Measurements from ENCODE around the gene ASXL1.
"Not testable (repeated sequence)": the region's sequence is repeated elsewhere in the genome, so short reads cannot be mapped to it uniquely, and the experiment has no call there.

Gene ASXL1

DNA sequence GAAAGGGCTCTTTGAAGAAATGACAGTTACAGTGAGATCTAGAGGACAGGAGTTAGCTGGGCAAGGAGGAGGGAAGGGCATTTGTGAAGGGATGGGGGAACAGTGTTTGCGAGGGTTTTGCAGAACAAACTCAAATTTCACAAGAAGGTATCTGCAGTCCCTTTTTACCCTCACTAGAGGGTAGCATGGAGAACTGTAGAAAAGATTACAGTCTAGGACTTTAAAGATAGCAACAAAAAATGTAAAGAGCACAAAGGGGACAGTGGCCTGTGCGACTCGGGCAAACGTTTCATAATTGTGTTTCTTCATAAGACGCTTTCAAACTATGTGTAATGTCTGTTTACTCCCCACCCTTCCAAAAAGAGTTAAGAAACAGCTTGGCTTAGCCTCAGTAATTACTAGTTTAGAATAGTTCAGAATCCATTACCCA, 21.2 kb upstream of the ASXL1 start:
- peaks cover 2% of the 10 kb centered on the region for H3K4me1 ChIP-seq (ENCODE audit: insufficient read depth, poor library complexity, severe bottlenecking)
- H3K27ac ChIP-seq (ENCODE audit: poor library complexity, severe bottlenecking) = no peak overlapping the region
- TF ChIP-seq, protein P1, sequence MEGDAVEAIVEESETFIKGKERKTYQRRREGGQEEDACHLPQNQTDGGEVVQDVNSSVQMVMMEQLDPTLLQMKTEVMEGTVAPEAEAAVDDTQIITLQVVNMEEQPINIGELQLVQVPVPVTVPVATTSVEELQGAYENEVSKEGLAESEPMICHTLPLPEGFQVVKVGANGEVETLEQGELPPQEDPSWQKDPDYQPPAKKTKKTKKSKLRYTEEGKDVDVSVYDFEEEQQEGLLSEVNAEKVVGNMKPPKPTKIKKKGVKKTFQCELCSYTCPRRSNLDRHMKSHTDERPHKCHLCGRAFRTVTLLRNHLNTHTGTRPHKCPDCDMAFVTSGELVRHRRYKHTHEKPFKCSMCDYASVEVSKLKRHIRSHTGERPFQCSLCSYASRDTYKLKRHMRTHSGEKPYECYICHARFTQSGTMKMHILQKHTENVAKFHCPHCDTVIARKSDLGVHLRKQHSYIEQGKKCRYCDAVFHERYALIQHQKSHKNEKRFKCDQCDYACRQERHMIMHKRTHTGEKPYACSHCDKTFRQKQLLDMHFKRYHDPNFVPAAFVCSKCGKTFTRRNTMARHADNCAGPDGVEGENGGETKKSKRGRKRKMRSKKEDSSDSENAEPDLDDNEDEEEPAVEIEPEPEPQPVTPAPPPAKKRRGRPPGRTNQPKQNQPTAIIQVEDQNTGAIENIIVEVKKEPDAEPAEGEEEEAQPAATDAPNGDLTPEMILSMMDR (IDR thresholded peaks at IDR 0.05; ENCODE audit: poor library complexity, severe bottlenecking) = peak; percentile 93
- H3K9me3 ChIP-seq (ENCODE audit: severe bottlenecking) = no peaks in the 10 kb centered on the region
- H3K36me3 ChIP-seq (ENCODE audit: low read depth) = peaks cover 9% of the 10 kb centered on the region
- no peaks in the 10 kb centered on the region for H3K27me3 ChIP-seq (ENCODE audit: insufficient read depth, poor library complexity, severe bottlenecking)
- ATAC-seq (ENCODE audit: low read depth) = peak; percentile 55
- H3K4me3 ChIP-seq (ENCODE audit: severe bottlenecking) = no peak overlapping the region
- peak; percentile 5 for DNase-seq (ENCODE audit: low spot score)

DNA sequence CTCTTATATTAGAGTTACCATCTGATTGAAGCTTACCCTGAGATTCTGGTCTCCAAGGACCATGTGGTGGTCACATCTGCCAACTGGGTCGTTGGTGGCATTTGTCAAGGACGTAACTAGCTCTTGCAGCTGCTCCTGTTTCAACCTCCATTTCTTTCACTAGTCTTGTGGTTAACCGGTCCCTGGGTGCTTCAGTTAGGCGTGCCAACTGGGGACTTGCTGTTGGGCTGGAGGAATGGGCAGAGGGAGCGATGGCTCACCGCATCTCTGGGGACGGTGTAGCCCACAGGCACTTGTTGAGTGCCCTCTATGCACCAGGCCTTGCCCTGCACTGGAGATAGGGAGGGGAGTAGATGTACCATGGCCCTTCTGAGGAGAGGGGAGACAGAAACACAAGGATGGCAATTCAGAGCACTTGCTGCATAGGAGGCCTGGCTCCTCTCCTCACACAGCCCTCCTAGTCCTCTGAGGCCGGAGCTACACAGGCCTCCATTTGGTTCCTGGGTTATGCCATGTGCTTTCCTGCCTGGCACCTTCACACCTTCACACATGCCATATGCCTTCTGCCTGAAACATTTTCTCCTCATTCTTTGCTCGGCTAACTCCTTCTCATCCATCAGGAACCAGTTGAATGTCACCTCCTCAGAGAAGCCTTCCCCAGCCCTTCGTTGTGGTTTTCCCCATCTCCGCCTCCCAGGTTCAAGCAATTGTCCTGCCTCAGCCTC, 20.0 kb upstream of the ASXL1 start:
- DNase-seq (ENCODE audit: low spot score) = peak; percentile 70

DNA sequence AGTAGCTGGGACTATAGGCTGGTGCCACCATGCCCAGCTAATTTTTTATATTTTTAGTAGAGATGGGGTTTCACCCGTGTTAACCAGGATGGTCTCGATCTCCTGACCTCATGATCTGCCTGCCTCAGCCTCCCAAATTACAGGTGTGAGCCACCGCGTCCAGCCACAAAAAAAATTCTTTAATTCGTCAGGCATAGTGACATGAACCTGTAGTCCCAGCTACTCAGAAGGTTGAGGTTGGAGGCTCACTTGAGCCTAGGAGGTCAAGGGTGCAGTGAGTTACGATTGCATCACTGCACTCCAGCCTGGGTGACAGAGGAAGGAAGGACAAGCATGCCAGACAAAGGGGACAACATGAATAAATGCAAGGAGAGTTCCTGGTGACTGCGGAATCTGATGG, 19.5 kb upstream of the ASXL1 start:
- TF ChIP-seq, protein P1 (IDR thresholded peaks at IDR 0.05; ENCODE audit: poor library complexity, severe bottlenecking) = no peak
- DNase-seq (ENCODE audit: low spot score) (peak; percentile 55), ATAC-seq (ENCODE audit: low read depth) (no peak)
- Histone ChIP-seq H3K36me3 (ENCODE audit: low read depth) (no peaks in the 10 kb centered on the region), H3K4me3 (ENCODE audit: severe bottlenecking) (no peak overlapping the region), H3K4me1 (ENCODE audit: insufficient read depth, poor library complexity, severe bottlenecking) (peaks cover 11% of the 10 kb centered on the region), H3K27ac (ENCODE audit: poor library complexity, severe bottlenecking) (no peak overlapping the region), H3K9me3 (ENCODE audit: severe bottlenecking) (no peaks in the 10 kb centered on the region), H3K27me3 (ENCODE audit: insufficient read depth, poor library complexity, severe bottlenecking) (no peaks in the 10 kb centered on the region)

More for the DNA sequence above, 20.0 kb upstream of the ASXL1 start:
- no peak overlapping the region for H3K4me3 ChIP-seq (ENCODE audit: severe bottlenecking)
- ATAC-seq (ENCODE audit: low read depth) = no peak
- no peaks in the 10 kb centered on the region for H3K9me3 ChIP-seq (ENCODE audit: severe bottlenecking)
- H3K27ac ChIP-seq (ENCODE audit: poor library complexity, severe bottlenecking) = no peak overlapping the region
- no peaks in the 10 kb centered on the region; the same call in 1 of the 2 replicates for H3K36me3 ChIP-seq (ENCODE audit: low read depth)
- no peaks in the 10 kb centered on the region for H3K27me3 ChIP-seq (ENCODE audit: insufficient read depth, poor library complexity, severe bottlenecking)
- TF ChIP-seq, protein P1 (IDR thresholded peaks at IDR 0.05; ENCODE audit: poor library complexity, severe bottlenecking) = no peak
- peaks cover 6% of the 10 kb centered on the region for H3K4me1 ChIP-seq (ENCODE audit: insufficient read depth, poor library complexity, severe bottlenecking)

DNA sequence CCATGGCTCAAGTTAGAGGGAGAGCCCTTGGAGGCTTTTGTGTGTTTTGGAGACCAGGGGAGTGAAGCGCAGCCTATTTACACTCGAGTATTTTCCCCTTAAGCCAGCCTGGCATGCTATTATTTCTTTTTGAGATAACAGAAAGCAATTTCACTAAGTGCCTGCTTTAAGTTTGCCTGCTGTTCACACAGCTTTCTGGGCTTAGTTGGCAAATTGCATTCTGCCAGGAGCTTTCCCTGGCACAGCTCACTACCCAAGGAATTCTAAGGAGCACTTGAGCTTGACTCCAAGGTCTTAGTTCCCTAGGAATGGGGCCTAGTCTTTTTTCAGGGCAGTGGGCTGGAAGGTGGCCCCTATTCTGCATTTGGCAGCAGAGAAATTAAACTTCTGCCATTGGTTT, 19.0 kb upstream of the ASXL1 start:
- H3K4me3 ChIP-seq (ENCODE audit: severe bottlenecking) = no peak overlapping the region
- H3K27me3 ChIP-seq (ENCODE audit: insufficient read depth, poor library complexity, severe bottlenecking) = no peaks in the 10 kb centered on the region
- H3K36me3 ChIP-seq (ENCODE audit: low read depth) = no peaks in the 10 kb centered on the region
- peaks cover 13% of the 10 kb centered on the region for H3K4me1 ChIP-seq (ENCODE audit: insufficient read depth, poor library complexity, severe bottlenecking)
- ATAC-seq (ENCODE audit: low read depth) (no peak), DNase-seq (ENCODE audit: low spot score) (no peak)
- no peak overlapping the region for H3K27ac ChIP-seq (ENCODE audit: poor library complexity, severe bottlenecking)
- TF ChIP-seq, protein P1 (IDR thresholded peaks at IDR 0.05; ENCODE audit: poor library complexity, severe bottlenecking) = no peak
- no peaks in the 10 kb centered on the region for H3K9me3 ChIP-seq (ENCODE audit: severe bottlenecking)

DNA sequence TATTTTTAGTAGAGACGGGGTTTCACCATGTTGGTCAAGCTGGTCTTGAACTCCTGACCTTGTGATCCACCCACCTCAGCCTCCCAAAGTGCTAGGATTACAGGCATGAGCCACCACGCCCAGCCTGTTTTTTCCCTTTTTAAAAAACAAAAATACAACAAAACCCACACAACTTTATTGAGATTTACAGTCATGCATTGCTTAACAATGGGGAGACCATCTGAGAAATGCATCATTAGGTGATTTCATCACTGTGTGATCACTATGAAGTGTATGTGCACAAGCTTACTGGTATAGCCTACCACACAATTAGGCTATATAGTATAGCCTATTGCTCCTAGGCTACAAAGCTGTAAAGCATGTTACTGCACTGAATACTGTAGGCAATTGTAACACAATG, 17.1 kb upstream of the ASXL1 start:
- not testable (repeated sequence) for H3K9me3 ChIP-seq (ENCODE audit: severe bottlenecking); ATAC-seq (ENCODE audit: low read depth); H3K27ac ChIP-seq (ENCODE audit: poor library complexity, severe bottlenecking); H3K36me3 ChIP-seq (ENCODE audit: low read depth); H3K27me3 ChIP-seq (ENCODE audit: insufficient read depth, poor library complexity, severe bottlenecking); H3K4me3 ChIP-seq (ENCODE audit: severe bottlenecking)
- H3K4me1 ChIP-seq (ENCODE audit: insufficient read depth, poor library complexity, severe bottlenecking) = peaks cover 13% of the 10 kb centered on the region
- DNase-seq (ENCODE audit: low spot score) = peak; percentile 9

Data from RWPE2 (cell line).